BJ (cell line): ENCODE data around the gene MST1. TPM values are rescaled to one million over a fixed set of nuclear protein-coding genes. Genes with fewer than 3 reads are reported as not detected.

Experiments used
- CTCF ChIA-PET: fragments of 350-600 bp; formaldehyde crosslinking; extraction: SDS; loops from one replicate; lab custom pipeline; 2021; ENCODE audit warnings: antibody characterized with exemption, inconsistent platforms; lab: Yijun Ruan, JAX
- POLR2A ChIA-PET: fragments of 300-600 bp; sonication (Branson Sonifier 250); formaldehyde crosslinking; extraction: SDS; loops from one replicate; lab custom pipeline; 2021; ENCODE audit warnings: antibody characterized with exemption; lab: Charles Lee
- DNase-seq: peaks from one replicate; pipeline ENCODE4 v3.0.0-alpha.2; 2011; ENCODE audit warnings: low read depth
- H3K27me3 ChIP-seq: 2 replicates; pipeline ENCODE4 v1.6.0; 2011; ENCODE audit warnings: low read length; ENCODE audit not compliant: control insufficient read depth, insufficient read depth
- H3K36me3 ChIP-seq: 2 replicates; pipeline ENCODE4 v1.5.1; 2011; ENCODE audit warnings: low read length; ENCODE audit not compliant: control insufficient read depth, insufficient read depth
- H3K4me3 ChIP-seq: 2 replicates; pipeline ENCODE4 v1.5.1; 2011; ENCODE audit warnings: low read depth, mild to moderate bottlenecking, control low read depth, low read length
- CTCF ChIP-seq: IDR thresholded peaks from 2 replicates; pipeline ENCODE4 v1.5.1; 2011; ENCODE audit warnings: low read depth, mild to moderate bottlenecking, control low read depth, inconsistent platforms, low read length, moderate library complexity; ENCODE audit not compliant: insufficient read depth
- polyA plus RNA-seq: library from polyadenylated mRNA; depleted of rRNA; stranded (reverse); fragments of >200 nt; gene quantifications from 2 replicates; pipeline ENCODE4 v1.2.3, GENCODE V29; 2011

Gene MST1
- polyA plus RNA-seq, 1 experiment, result 10.7 TPM

- Histone ChIP-seq H3K4me3 (no peak overlapping the region), H3K27me3 (0 out of 2 replicates have a peak, but pooled peaks cover 1% of the 10 kb centered on the region), H3K36me3 (peaks cover 5% of the 10 kb centered on the region)
- ChIA-PET POLR2A (interaction anchor here (0.5 kb wide), 1 partner anchor 664 kb away, joined by 7 read pairs; no protein-coding TSS in a partner anchor), CTCF (interaction anchor here (0.7 to 5.4 kb wide), 16 partner anchors 8 to 212 kb away, joined by 3 to 152 read pairs (median 5); partner anchors contain the start of genes BSN, INKA1 and UBA7)
- no peak for DNase-seq
- peak; percentile 89 for TF ChIP-seq CTCF
Observed at GRCh38 chr3:49671291-49672288, 17.7 kb downstream of the MST1 start.

- ChIA-PET POLR2A (no interaction called here), CTCF (interaction anchor here (1.0 to 5.4 kb wide), 12 partner anchors 7 to 132 kb away, joined by 3 to 152 read pairs (median 6); partner anchors contain the start of genes BSN and INKA1)
- no peaks in the 10 kb centered on the region for H3K36me3 ChIP-seq
- H3K27me3 ChIP-seq, result 0 out of 2 replicates have a peak, but pooled peaks cover 3% of the 10 kb centered on the region
- DNase-seq, result no peak
- no peak for TF ChIP-seq CTCF
- no peak overlapping the region for H3K4me3 ChIP-seq
Observed at GRCh38 chr3:49670940-49671290, 18.4 kb downstream of the MST1 start.

DNA sequence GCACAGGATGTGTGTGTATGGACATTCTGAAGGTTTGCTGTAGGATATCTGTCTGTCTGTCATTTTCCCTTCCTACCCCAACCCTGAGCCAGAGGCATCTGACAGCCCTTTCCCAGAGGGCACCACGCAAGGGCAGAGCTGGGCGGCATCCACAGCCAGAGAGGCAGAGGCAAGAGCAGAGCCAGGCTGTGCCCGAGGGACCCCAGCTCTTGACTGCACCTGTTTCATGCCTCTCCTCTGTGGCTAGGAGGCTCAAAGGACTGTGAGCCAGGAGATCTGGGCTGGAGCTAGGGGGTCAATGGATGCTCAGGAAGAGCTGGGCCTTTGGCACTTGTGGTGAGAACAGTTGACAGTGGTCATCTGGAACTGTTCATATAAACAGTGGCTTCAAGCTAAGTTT, 19.9 kb downstream of the MST1 start:
- no peak overlapping the region for H3K4me3 ChIP-seq
- POLR2A ChIA-PET, result no interaction called here
- CTCF ChIA-PET, result interaction anchor here (0.5 to 5.4 kb wide), 4 partner anchors 81 to 151 kb away, joined by 3 to 152 read pairs (median 5); no protein-coding TSS in a partner anchor

GRCh38 chr3:49668861-49669260, 20.4 kb downstream of the MST1 start:
- CTCF ChIA-PET, result interaction anchor here (0.5 to 5.4 kb wide), 4 partner anchors 82 to 150 kb away, joined by 3 to 152 read pairs (median 5); no protein-coding TSS in a partner anchor
- no peak for TF ChIP-seq CTCF
- POLR2A ChIA-PET, result no interaction called here
- Histone ChIP-seq H3K4me3 (no peak overlapping the region), H3K27me3 (peaks cover 5% of the 10 kb centered on the region; the same call in 1 of the 2 replicates), H3K36me3 (no peaks in the 10 kb centered on the region)
- no peak for DNase-seq

More for the DNA sequence above, 19.9 kb downstream of the MST1 start:
- no peak for DNase-seq
- Histone ChIP-seq H3K27me3 (peaks cover 5% of the 10 kb centered on the region; the same call in 1 of the 2 replicates), H3K36me3 (no peaks in the 10 kb centered on the region)
- TF ChIP-seq CTCF, result no peak

- Histone ChIP-seq H3K4me3 (no peak overlapping the region), H3K27me3 (peaks cover 5% of the 10 kb centered on the region; the same call in 1 of the 2 replicates), H3K36me3 (no peaks in the 10 kb centered on the region)
- ChIA-PET CTCF (interaction anchor here (5.4 kb wide), 1 partner anchor 129 kb away, joined by 152 read pairs; no protein-coding TSS in a partner anchor), POLR2A (no interaction called here)
- DNase-seq, result no peak
- 0 out of 2 replicates have a peak, but pooled peaks have one; percentile 7 for TF ChIP-seq CTCF
Observed at GRCh38 chr3:49668414-49668797, 20.9 kb downstream of the MST1 start.
